ENCODE data around the gene PIK3CG. TPM values are rescaled to one million over a fixed set of nuclear protein-coding genes. Genes with fewer than 3 reads are reported as not detected.

Gene PIK3CG
- total RNA-seq, 4 donors from 2014 or later, result 3.1 to 9.3 (median 7.2) TPM

DNA sequence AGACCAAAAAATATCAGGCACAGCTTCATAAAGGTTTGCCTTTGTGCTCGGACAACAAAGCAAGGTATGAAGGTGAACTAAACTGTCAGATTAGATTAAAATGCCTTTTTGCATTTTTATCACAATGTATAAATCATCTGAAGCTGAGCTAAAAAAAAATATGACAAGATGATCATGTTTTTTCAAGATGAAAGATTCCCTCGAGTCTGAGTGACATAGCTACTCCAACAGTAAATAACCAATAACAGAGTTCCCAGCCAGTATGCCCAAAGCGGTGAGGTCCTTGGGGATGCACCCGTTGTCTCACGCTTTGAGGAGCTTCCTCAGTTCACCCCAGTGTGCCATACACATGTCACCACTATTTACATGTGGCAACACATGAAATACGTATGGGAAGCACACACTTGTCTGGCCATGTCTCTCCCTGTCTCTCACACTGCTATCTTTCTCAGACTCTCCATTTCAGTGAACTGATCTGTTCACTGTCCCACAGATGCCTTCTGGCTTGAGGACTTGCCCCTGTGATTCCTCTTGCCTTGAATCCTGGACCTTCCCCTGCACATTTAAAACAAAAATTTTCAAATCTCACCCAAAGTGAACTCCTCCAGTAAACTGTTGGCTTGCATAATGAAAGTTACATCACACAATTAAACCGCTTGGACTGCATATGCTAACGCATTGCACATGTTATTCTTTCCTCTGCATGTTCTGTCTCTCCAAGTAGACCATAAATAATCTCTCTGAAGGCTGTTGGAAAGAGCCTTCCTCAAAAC lies 2.6 kb upstream of the PIK3CG start:
- 67 to 72% methylated on average over 8 of the region's 8 CpGs for WGBS, 2 donors
- no peak overlapping the region for H3K27ac ChIP-seq
- H3K9me3 ChIP-seq, result peaks cover 0 to 8% (median 0%) of the 10 kb centered on the region in 4 donors
- TF ChIP-seq EP300 (IDR thresholded peaks at IDR 0.05) (peak in 1 of 2 donors; percentile 33), POLR2A (IDR thresholded peaks at IDR 0.05) (no peak)
- TF ChIP-seq, protein P1, sequence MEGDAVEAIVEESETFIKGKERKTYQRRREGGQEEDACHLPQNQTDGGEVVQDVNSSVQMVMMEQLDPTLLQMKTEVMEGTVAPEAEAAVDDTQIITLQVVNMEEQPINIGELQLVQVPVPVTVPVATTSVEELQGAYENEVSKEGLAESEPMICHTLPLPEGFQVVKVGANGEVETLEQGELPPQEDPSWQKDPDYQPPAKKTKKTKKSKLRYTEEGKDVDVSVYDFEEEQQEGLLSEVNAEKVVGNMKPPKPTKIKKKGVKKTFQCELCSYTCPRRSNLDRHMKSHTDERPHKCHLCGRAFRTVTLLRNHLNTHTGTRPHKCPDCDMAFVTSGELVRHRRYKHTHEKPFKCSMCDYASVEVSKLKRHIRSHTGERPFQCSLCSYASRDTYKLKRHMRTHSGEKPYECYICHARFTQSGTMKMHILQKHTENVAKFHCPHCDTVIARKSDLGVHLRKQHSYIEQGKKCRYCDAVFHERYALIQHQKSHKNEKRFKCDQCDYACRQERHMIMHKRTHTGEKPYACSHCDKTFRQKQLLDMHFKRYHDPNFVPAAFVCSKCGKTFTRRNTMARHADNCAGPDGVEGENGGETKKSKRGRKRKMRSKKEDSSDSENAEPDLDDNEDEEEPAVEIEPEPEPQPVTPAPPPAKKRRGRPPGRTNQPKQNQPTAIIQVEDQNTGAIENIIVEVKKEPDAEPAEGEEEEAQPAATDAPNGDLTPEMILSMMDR (IDR thresholded peaks at IDR 0.05), result no peak
- no peak overlapping the region for H3K4me3 ChIP-seq
- peaks cover 0 to 2% (median 0%) of the 10 kb centered on the region in 3 donors for H3K36me3 ChIP-seq
- no peaks in the 10 kb centered on the region for H3K27me3 ChIP-seq
- no peak for DNase-seq (ENCODE audit: low spot score in 2 of 2)
- peaks cover 0 to 26% (median 5%) of the 10 kb centered on the region in 4 donors for H3K4me1 ChIP-seq

DNA sequence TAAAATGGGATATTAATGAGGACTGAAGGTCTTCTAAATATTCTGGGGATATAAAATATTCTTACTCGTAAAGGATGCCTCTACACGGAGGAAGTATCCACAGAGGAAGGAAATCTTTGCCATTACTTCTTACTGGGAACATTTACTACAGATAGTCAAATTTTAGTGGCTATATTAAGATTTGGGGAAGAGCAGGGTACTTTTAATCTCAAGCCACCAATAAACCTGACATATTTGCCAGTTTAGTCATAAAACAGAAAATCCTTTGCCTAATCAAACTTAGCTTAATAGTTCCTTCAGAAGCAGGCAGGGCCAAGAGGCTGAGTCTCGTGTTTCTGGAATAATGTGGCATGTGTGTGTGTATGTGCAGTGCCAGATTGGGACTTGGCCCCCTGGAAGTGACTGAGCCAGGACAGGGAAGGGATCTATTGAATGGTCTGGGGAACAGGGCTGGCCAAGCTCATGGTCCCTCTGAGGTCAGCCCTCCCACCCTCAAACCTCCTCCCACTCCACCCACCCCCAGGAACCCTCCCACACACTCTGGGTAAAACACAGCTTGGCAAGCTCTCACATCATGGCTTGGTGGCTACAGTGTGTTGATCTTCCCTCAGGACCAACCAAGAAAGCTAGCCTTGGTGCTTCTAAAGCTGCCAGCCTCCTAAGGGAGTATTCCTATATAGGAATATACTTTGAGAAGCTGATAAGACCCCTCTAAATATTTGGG lies 1.6 kb upstream of the PIK3CG start:
- WGBS, 2 donors, result 58 to 59% methylated on average over 3 of the region's 3 CpGs
- peaks cover 0 to 7% (median 0%) of the 10 kb centered on the region in 4 donors for H3K9me3 ChIP-seq
- peaks cover 0 to 7% (median 0%) of the 10 kb centered on the region in 3 donors for H3K36me3 ChIP-seq
- DNase-seq (ENCODE audit: low spot score in 2 of 2), result no peak
- no peak overlapping the region for H3K4me3 ChIP-seq
- no peaks in the 10 kb centered on the region for H3K27me3 ChIP-seq
- no peak for TF ChIP-seq EP300 (IDR thresholded peaks at IDR 0.05)
- no peak for TF ChIP-seq POLR2A (IDR thresholded peaks at IDR 0.05)
- TF ChIP-seq, protein P1 (IDR thresholded peaks at IDR 0.05), result no peak
- H3K27ac ChIP-seq, result peak overlapping the region in 1 of 4 donors; percentile 68
- peaks cover 0 to 26% (median 5%) of the 10 kb centered on the region in 4 donors for H3K4me1 ChIP-seq

DNA sequence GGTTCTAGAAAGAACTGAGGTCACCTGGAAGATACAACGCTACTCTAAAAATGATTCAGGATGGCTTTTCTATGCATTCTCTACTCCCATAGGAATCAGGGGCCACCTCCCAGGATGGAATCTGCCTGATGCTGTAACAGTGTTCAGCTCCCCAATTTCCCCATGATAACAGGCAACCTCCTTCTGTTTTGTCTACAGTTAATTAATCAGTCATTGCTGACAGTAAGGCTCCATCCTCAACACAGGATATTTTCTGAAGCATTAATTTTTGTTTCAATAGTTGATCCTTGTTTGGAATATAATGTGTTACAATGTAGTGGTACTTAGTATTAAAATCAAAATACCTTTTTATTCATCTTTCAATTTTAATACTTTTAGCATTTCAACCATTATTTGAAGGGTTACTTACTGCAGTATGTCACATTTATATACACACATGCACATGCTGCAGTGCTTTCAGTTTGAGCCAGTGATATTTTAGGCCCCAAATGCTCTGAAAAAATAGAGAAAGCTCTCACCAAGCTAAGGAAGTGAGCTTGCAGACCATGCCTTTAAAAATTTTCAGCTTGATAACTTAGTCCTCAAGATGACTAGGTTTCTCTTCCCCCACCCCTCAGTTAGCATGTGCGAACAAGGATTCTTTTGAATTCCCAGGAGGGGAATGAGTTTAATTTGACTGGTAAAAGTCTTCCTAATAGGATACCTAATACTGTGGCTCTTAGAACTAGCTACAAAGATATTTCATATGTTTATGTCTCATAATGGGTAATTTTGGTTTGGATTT lies 592 bp upstream of the PIK3CG start:
- Histone ChIP-seq H3K4me1 (peaks cover 0 to 20% (median 5%) of the 10 kb centered on the region in 4 donors), H3K4me3 (peak overlapping the region in 1 of 4 donors; percentile 38), H3K9me3 (no peaks in the 10 kb centered on the region), H3K36me3 (peaks cover 0 to 7% (median 0%) of the 10 kb centered on the region in 3 donors), H3K27me3 (no peaks in the 10 kb centered on the region), H3K27ac (peak overlapping the region in 2 of 4 donors; percentile 33 to 68)
- DNase-seq (ENCODE audit: low spot score in 2 of 2), result no peak
- TF ChIP-seq, protein P1 (IDR thresholded peaks at IDR 0.05), result no peak
- TF ChIP-seq POLR2A (IDR thresholded peaks at IDR 0.05), result no peak
- TF ChIP-seq EP300 (IDR thresholded peaks at IDR 0.05), result no peak
- 51 to 65% methylated on average over 2 of the region's 2 CpGs for WGBS, 2 donors

DNA sequence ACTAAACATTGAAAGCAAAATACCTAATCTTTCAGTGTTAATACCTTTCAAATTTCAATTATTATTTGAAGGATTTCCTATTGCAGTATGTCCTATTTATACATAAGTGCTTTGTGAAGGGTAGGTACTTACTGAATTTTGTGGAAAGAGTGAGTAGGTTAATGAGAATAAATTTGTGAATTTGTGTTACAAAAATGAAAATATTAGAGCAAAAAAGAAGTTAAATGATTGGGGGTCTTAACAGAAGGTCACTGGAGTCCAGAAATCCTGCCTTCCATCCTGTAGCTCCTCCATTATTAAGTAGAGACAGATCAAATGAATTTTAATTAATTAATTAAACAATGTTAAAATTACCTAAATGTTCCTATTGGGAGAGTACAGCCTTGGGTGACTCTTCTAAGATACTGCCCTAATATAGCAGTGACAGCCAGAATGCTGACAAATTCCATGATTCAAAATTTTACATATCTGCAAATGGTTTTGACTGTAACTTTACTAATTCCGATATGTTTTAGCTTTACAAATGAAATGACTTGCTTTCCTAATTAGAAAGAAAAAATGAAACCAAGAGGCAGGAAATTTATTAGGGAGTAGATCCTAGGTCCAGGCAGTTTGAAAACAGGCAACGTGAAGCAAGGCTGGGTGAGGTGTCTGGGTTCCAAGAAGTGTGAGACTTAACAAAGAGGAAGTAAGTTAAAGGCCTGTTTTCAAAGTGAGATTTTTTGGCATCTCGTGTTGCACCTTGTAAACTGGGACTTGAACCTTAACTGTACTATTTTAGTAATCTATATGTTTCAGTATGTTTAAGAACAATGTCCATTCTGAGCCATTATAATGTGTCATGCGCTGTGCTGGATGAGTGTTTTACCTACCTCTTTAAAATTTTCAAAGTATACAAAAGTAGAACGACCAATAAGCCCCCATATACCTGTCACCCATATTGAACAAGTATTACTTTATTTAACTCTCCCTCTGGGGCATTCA lies 1.5 kb downstream of the PIK3CG start:
- Histone ChIP-seq H3K27ac (peak overlapping the region in 1 of 4 donors; percentile 29), H3K4me1 (peaks cover 0 to 18% (median 5%) of the 10 kb centered on the region in 4 donors), H3K9me3 (no peaks in the 10 kb centered on the region), H3K27me3 (no peaks in the 10 kb centered on the region), H3K36me3 (peaks cover 0 to 7% (median 0%) of the 10 kb centered on the region in 3 donors), H3K4me3 (peak overlapping the region in 2 of 4 donors; percentile 36 to 38)
- DNase-seq (ENCODE audit: low spot score in 2 of 2), result no peak
- WGBS, 2 donors, result 70 to 74% methylated on average over 5 of the region's 5 CpGs
- TF ChIP-seq POLR2A (IDR thresholded peaks at IDR 0.05) (no peak), EP300 (IDR thresholded peaks at IDR 0.05) (no peak)
- TF ChIP-seq, protein P1 (IDR thresholded peaks at IDR 0.05), result no peak

All from tibial nerve (tissue), 4 donors.